Ascending aorta (tissue), 2 donors: ENCODE data around the gene SELPLG. TPM values are rescaled to one million over a fixed set of nuclear protein-coding genes. Genes with fewer than 3 reads are reported as not detected.

ENCODE experiments used
- DNase-seq, 2 donors: peaks; one replicate each; pipeline ENCODE4 v3.0.0-alpha.2; 2019; ENCODE audit warnings: low spot score in 2 of 2
- H3K27ac ChIP-seq, 2 donors: fragments of 200-600 bp; sonication (generic); one replicate each; pipeline ENCODE4 v1.5.1; 2016 to 2017; ENCODE audit warnings: mild to moderate bottlenecking in 1 of 2
- H3K27me3 ChIP-seq: fragments of 200-600 bp; sonication (generic); one replicate; pipeline ENCODE4 v1.5.1; 2017
- H3K36me3 ChIP-seq, 2 donors: fragments of 200-600 bp; sonication (generic); one replicate each; pipeline ENCODE4 v1.5.1; 2016
- H3K4me1 ChIP-seq, 2 donors: fragments of 200-600 bp; sonication (generic); one replicate each; pipeline ENCODE4 v1.5.1; 2016 to 2017; ENCODE audit warnings: mild to moderate bottlenecking in 1 of 2
- H3K4me3 ChIP-seq, 2 donors: fragments of 200-600 bp; sonication (generic); one replicate each; pipeline ENCODE4 v1.5.1; 2016 to 2017; ENCODE audit warnings: mild to moderate bottlenecking in 1 of 2
- H3K9me3 ChIP-seq, 2 donors: fragments of 200-600 bp; sonication (generic); one replicate each; pipeline ENCODE4 v1.5.1; 2016
- intact Hi-C: fragments of 100-400 bp; cut with DNase I; formaldehyde crosslinking; loops from one replicate; pipeline ENCODE4 v1.15.1; 2023
- total RNA-seq: library from RNA; depleted of rRNA; stranded (reverse); fragments of >200 nt; gene quantifications from one replicate; pipeline ENCODE4 v1.1.0, GENCODE V29; 2016
- TF ChIP-seq, protein P1 (sequence below), 3 experiments: fragments of 200-600 bp in 2 of 3; fragments of 450-650 bp in 1 of 3; sonication (generic) in 2 of 3; IDR thresholded peaks; one replicate each; pipeline ENCODE4 v1.5.1; 2016 to 2019; ENCODE audit warnings: antibody characterized with exemption in 3 of 3, mild to moderate bottlenecking in 1 of 3, moderate library complexity in 1 of 3

The SELPLG gene
- total RNA-seq, 1 donor from 2014 or later = 2.6 TPM

DNA sequence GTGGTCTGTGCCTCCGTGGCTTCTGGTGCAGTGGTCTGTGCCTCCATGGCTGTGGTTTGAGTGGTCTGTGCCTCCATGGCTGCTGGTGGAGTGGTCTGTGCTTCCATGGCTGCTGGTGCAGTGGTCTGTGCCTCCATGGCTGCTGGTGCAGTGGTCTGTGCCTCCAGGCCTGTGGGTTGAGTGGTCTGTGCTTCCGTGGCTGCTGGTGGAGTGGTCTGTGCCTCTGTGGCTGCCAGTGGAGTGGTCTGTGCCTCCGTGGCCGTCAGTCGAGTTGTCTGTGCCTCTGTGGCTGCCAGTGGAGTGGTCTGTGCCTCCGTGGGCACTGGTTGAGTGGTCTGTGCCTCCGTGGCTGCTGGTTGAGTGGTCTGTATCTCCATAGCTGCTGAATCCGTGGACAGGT lies 10.1 kb downstream of the SELPLG start:
- TF ChIP-seq, protein P1, sequence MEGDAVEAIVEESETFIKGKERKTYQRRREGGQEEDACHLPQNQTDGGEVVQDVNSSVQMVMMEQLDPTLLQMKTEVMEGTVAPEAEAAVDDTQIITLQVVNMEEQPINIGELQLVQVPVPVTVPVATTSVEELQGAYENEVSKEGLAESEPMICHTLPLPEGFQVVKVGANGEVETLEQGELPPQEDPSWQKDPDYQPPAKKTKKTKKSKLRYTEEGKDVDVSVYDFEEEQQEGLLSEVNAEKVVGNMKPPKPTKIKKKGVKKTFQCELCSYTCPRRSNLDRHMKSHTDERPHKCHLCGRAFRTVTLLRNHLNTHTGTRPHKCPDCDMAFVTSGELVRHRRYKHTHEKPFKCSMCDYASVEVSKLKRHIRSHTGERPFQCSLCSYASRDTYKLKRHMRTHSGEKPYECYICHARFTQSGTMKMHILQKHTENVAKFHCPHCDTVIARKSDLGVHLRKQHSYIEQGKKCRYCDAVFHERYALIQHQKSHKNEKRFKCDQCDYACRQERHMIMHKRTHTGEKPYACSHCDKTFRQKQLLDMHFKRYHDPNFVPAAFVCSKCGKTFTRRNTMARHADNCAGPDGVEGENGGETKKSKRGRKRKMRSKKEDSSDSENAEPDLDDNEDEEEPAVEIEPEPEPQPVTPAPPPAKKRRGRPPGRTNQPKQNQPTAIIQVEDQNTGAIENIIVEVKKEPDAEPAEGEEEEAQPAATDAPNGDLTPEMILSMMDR (IDR thresholded peaks at IDR 0.05) = no peak
- no peaks in the 10 kb centered on the region for H3K27me3 ChIP-seq
- H3K36me3 ChIP-seq = no peaks in the 10 kb centered on the region
- no peaks in the 10 kb centered on the region for H3K9me3 ChIP-seq
- DNase-seq = no peak
- intact Hi-C loops = no loop called here
- H3K27ac ChIP-seq = no peak overlapping the region
- no peaks in the 10 kb centered on the region for H3K4me1 ChIP-seq
- H3K4me3 ChIP-seq = no peak overlapping the region

DNA sequence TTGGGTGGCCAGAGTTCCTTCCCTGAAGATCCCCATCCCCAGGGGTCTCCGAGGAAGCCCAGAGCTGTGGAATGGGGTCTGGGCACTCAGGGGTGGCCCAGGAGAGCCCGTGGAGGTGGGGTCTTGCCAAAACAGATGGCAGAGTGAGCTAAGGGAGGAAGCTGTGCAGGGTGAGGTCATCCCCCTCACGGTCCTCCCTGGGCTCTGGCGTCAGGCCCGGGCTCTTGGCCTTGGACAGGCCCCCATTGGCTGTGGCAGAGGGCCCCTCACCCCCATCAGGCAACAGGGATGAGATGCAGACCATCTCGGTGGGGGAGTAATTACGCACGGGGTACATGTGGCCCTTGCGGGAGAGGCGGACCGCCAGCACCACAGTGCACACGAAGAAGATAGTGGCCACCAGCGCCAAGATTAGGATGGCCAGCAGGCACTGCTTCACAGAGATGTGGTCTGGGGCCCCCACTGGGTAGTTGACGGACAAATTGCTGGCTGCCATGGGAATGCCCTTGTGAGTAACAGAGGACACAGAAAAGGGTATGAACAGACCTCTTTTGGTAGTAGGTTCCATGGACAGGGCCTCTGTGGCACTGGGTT lies 10.7 kb downstream of the SELPLG start:
- Histone ChIP-seq H3K9me3 (no peaks in the 10 kb centered on the region), H3K36me3 (no peaks in the 10 kb centered on the region), H3K4me1 (no peaks in the 10 kb centered on the region), H3K4me3 (no peak overlapping the region), H3K27me3 (no peaks in the 10 kb centered on the region), H3K27ac (no peak overlapping the region)
- TF ChIP-seq, protein P1 (IDR thresholded peaks at IDR 0.05) = no peak
- intact Hi-C loops = no loop called here
- DNase-seq = no peak

DNA sequence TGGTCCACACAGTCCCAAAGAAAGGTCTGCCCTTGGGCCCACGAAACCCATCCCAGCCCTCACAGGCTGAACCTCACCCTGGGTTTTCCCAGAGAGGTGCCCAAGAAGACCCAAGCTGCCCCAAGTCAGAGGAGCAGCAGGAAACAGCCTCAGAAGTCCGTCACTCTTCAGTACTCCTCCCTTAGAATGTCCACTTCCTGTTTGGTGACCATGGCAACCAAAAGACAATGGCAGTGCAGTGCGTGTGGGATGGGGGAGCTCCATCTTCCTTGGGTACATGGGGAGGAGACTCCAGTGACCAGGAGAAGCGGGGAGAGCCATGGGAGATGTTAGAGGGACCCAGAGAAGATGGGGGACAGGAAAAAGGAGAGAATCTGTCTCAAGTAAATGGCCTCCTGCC lies 11.3 kb downstream of the SELPLG start:
- TF ChIP-seq, protein P1 (IDR thresholded peaks at IDR 0.05) = no peak
- H3K9me3 ChIP-seq = no peaks in the 10 kb centered on the region
- no peak overlapping the region for H3K4me3 ChIP-seq
- DNase-seq = no peak
- H3K4me1 ChIP-seq = no peaks in the 10 kb centered on the region
- intact Hi-C loops = no loop called here
- H3K27ac ChIP-seq = no peak overlapping the region
- H3K36me3 ChIP-seq = no peaks in the 10 kb centered on the region
- no peaks in the 10 kb centered on the region for H3K27me3 ChIP-seq

DNA sequence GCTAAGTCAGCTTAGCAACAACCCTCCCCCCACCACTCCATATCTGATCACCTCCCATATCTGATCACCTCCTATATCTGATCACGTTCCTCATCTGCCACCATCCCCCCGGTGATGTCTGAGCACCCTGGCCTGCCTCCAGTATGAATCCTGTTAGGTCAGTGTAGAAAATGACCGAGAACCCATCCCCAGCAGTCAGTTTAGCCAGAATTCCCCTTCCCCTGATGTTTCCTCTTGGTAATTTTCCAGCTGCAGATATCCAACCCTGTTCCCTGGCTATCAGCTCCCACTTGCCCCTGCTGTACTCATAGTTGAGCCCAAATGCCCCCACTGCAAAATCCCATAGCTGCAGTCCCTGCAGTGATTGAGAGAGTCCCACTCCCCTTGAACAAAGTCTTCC lies 12.5 kb downstream of the SELPLG start:
- TF ChIP-seq, protein P1 (IDR thresholded peaks at IDR 0.05) = no peak
- Histone ChIP-seq H3K27ac (no peak overlapping the region), H3K36me3 (no peaks in the 10 kb centered on the region), H3K4me1 (no peaks in the 10 kb centered on the region), H3K27me3 (no peaks in the 10 kb centered on the region), H3K4me3 (no peak overlapping the region), H3K9me3 (no peaks in the 10 kb centered on the region)
- intact Hi-C loops = no loop called here
- DNase-seq = no peak

DNA sequence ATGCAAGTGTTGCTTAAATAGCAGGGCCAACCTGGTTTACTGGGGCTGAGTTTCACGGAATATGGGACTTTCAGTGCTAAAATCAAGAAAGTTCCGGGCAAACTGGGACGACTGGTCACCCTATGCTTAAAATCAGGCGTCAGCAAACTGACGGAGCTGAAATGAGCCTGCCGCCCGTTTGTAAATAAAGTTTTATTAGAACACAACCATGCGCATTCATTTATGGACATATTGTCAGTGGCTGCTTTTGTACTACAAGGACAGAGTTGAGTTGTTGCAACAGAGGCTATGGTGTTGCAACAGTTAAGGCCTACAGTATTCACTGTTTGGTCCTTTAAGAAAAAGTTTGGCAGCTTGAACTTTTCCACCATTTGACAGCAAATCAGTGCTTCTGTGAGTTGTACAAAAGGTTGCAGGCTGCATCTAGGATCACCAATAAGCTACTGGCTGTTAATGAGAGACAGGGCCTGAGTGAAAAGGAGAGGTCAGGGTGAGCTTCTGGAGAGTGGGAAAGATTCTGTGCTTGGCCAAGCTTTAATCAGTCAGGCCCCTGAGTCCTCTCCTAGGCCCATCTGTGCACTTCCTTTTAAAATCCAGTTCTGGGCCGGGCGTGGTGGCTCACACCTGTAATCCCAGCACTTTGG lies 13.3 kb downstream of the SELPLG start:
- Histone ChIP-seq H3K27ac (no peak overlapping the region), H3K9me3 (peaks cover 0 to 3% of the 10 kb centered on the region in 2 donors), H3K27me3 (no peaks in the 10 kb centered on the region), H3K36me3 (no peaks in the 10 kb centered on the region), H3K4me3 (no peak overlapping the region), H3K4me1 (no peaks in the 10 kb centered on the region)
- intact Hi-C loops = no loop called here
- no peak for DNase-seq
- TF ChIP-seq, protein P1 (IDR thresholded peaks at IDR 0.05) = no peak
